ENCODE results near the gene ZFAND3. TPM values are rescaled to one million over a fixed set of nuclear protein-coding genes. Genes with fewer than 3 reads are reported as not detected.

ZFAND3 gene
- polyA plus RNA-seq, 1 donor (not counting 4 experiments of a cell fraction or from before 2014, with no cell fraction given) = 19.6 TPM

DNA sequence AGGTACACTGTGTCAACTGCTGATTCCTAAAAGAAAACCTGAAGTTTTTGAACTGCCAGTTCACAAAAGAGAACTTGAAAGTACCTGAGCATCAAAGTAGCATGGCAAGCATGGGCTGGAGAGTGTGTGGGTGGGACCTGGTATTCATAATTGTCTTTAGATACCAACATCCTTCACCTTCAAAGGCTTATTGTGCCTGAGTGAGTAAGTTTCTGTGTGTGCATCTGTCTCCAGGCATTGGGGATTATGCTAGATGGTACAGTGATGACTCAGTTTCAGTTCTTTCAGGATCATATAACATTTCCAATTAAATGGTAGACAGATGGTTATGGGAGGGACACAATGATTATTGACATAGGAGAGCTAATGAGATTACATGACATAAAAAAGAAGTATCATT lies 238.5 kb downstream of the ZFAND3 start:
- H3K36me3 ChIP-seq (ENCODE audit: control insufficient read depth in 2 of 2, extremely low read depth in 1 of 2, insufficient read depth in 2 of 2, low read length in 2 of 2) = peaks cover 0 to 5% of the 10 kb centered on the region in 2 experiments

DNA sequence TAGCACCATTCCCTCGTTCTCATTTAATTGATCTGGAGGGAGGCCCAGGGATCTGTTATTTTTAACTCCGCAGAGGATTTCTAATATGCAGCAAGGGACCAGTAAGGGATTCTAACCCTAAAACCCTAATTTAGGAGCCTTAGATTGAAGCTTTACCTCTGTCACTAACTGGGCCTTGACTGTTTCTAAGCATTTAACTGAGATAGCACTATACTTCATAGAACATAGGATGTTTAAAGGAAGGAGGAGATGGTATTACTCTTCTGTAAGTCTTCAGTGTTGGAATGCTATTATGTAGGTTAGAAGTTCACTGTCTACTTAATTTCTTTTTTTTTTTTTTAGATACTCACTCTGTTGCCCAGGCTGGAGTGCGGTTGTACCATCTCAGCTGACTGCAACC lies 242.5 kb downstream of the ZFAND3 start:
- dilution Hi-C loops (cut with MboI; ENCODE audit: extremely low pct_ligation_motif_present, low sequenced_read_pairs) = no loop called here
- Histone ChIP-seq H3K4me1 (ENCODE audit: control insufficient read depth, extremely low read depth, insufficient read depth, low read length) (peaks cover 9% of the 10 kb centered on the region), H3K79me2 (ENCODE audit: control insufficient read depth, insufficient read depth, low read length) (peaks cover 17% of the 10 kb centered on the region), H3K36me3 (ENCODE audit: control insufficient read depth in 2 of 2, extremely low read depth in 1 of 2, insufficient read depth in 2 of 2, low read length in 2 of 2) (peaks cover 13 to 15% of the 10 kb centered on the region in 2 experiments), H4K20me1 (ENCODE audit: control insufficient read depth, extremely low read depth, insufficient read depth, low read length) (peaks cover 4% of the 10 kb centered on the region), H3K27me3 (ENCODE audit: control insufficient read depth, extremely low read depth, insufficient read depth, low read length) (no peaks in the 10 kb centered on the region), H3K4me2 (ENCODE audit: control insufficient read depth, extremely low read depth, insufficient read depth, low read depth, low read length) (no peak overlapping the region), H3K9me3 (ENCODE audit: control insufficient read depth, low read depth, low read length) (no peaks in the 10 kb centered on the region), H3K9ac (ENCODE audit: control insufficient read depth, extremely low read depth, insufficient read depth, low read length) (no peak overlapping the region), H2AFZ (ENCODE audit: control insufficient read depth, low read length) (no peak overlapping the region), H3K4me3 (ENCODE audit: control insufficient read depth in 2 of 3, extremely low read depth in 1 of 3, insufficient read depth in 2 of 3, low read depth in 1 of 3, low read length in 3 of 3) (no peak overlapping the region), H3K9me1 (ENCODE audit: control insufficient read depth, extremely low read depth, insufficient read depth, low read length) (no peaks in the 10 kb centered on the region), H3K27ac (ENCODE audit: control insufficient read depth, insufficient read depth, low read length) (no peak overlapping the region)
- FAIRE-seq (no peak), DNase-seq (ENCODE audit: low read depth, low spot score) (no peak)
- TF ChIP-seq, protein P1, sequence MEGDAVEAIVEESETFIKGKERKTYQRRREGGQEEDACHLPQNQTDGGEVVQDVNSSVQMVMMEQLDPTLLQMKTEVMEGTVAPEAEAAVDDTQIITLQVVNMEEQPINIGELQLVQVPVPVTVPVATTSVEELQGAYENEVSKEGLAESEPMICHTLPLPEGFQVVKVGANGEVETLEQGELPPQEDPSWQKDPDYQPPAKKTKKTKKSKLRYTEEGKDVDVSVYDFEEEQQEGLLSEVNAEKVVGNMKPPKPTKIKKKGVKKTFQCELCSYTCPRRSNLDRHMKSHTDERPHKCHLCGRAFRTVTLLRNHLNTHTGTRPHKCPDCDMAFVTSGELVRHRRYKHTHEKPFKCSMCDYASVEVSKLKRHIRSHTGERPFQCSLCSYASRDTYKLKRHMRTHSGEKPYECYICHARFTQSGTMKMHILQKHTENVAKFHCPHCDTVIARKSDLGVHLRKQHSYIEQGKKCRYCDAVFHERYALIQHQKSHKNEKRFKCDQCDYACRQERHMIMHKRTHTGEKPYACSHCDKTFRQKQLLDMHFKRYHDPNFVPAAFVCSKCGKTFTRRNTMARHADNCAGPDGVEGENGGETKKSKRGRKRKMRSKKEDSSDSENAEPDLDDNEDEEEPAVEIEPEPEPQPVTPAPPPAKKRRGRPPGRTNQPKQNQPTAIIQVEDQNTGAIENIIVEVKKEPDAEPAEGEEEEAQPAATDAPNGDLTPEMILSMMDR (optimal IDR thresholded peaks at IDR 0.05 in 1 of 3, IDR thresholded peaks at IDR 0.05 in 1 of 3, conservative IDR thresholded peaks at IDR 0.05 in 1 of 3; ENCODE audit: extremely low read depth in 1 of 3, insufficient read depth in 2 of 3, low read length in 3 of 3) = no peak
- no peak for TF ChIP-seq EZH2 (IDR thresholded peaks at IDR 0.05; ENCODE audit: low read length)

More for the DNA sequence above, 238.5 kb downstream of the ZFAND3 start:
- Histone ChIP-seq H4K20me1 (ENCODE audit: control insufficient read depth, extremely low read depth, insufficient read depth, low read length) (peaks cover 2% of the 10 kb centered on the region), H3K9me1 (ENCODE audit: control insufficient read depth, extremely low read depth, insufficient read depth, low read length) (no peaks in the 10 kb centered on the region), H3K4me2 (ENCODE audit: control insufficient read depth, extremely low read depth, insufficient read depth, low read depth, low read length) (no peak overlapping the region), H3K79me2 (ENCODE audit: control insufficient read depth, insufficient read depth, low read length) (peaks cover 31% of the 10 kb centered on the region), H3K4me3 (ENCODE audit: control insufficient read depth in 2 of 3, extremely low read depth in 1 of 3, insufficient read depth in 2 of 3, low read depth in 1 of 3, low read length in 3 of 3) (no peak overlapping the region), H3K4me1 (ENCODE audit: control insufficient read depth, extremely low read depth, insufficient read depth, low read length) (peaks cover 9% of the 10 kb centered on the region), H3K27ac (ENCODE audit: control insufficient read depth, insufficient read depth, low read length) (peak overlapping the region; percentile 51), H3K9me3 (ENCODE audit: control insufficient read depth, low read depth, low read length) (no peaks in the 10 kb centered on the region), H3K27me3 (ENCODE audit: control insufficient read depth, extremely low read depth, insufficient read depth, low read length) (no peaks in the 10 kb centered on the region), H2AFZ (ENCODE audit: control insufficient read depth, low read length) (no peak overlapping the region), H3K9ac (ENCODE audit: control insufficient read depth, extremely low read depth, insufficient read depth, low read length) (no peak overlapping the region)
- no peak for TF ChIP-seq EZH2 (IDR thresholded peaks at IDR 0.05; ENCODE audit: low read length)
- TF ChIP-seq, protein P1 (optimal IDR thresholded peaks at IDR 0.05 in 1 of 3, IDR thresholded peaks at IDR 0.05 in 1 of 3, conservative IDR thresholded peaks at IDR 0.05 in 1 of 3; ENCODE audit: extremely low read depth in 1 of 3, insufficient read depth in 2 of 3, low read length in 3 of 3) = no peak
- dilution Hi-C loops (cut with MboI; ENCODE audit: extremely low pct_ligation_motif_present, low sequenced_read_pairs) = no loop called here
- FAIRE-seq (peak; percentile 95), DNase-seq (ENCODE audit: low read depth, low spot score) (peak; percentile 30)

Data from keratinocyte (primary cell).